SH-SY5Y (cell line): Measurements from ENCODE around the gene MTHFSD.

Experiments used
- GATA2 ChIP-seq: IDR thresholded peaks from 2 replicates; pipeline ENCODE4 v1.6.1; 2011; ENCODE audit warnings: mild to moderate bottlenecking, low read depth, low read length
- GATA3 ChIP-seq: IDR thresholded peaks from 2 replicates; pipeline ENCODE4 v1.6.1; 2011; ENCODE audit warnings: low read depth, mild to moderate bottlenecking, low read length, moderate library complexity

Gene MTHFSD

GRCh38 chr16:86568677-86569623, 13.9 kb upstream of the MTHFSD start:
- no peak for TF ChIP-seq GATA3
- no peak for TF ChIP-seq GATA2

- no peak for TF ChIP-seq GATA3
- TF ChIP-seq GATA2: no peak
Measured at GRCh38 chr16:86567701-86568581, 12.9 kb upstream of the MTHFSD start.

- TF ChIP-seq GATA3 (no peak), GATA2 (no peak)
Measured at GRCh38 chr16:86566966-86567700, 12.1 kb upstream of the MTHFSD start.

- no peak for TF ChIP-seq GATA3
- TF ChIP-seq GATA2: no peak
Measured at GRCh38 chr16:86566601-86566965, 11.5 kb upstream of the MTHFSD start, which contains the start of gene FOXC2. Gene FOXC2 (plus strand): TSS chr16:86566829. CDS start chr16:86567336, 507 bp downstream.

GRCh38 chr16:86565644-86566511, 10.8 kb upstream of the MTHFSD start:
- no peak for TF ChIP-seq GATA2
- TF ChIP-seq GATA3: no peak

- TF ChIP-seq GATA3: no peak
- TF ChIP-seq GATA2: no peak
Measured at GRCh38 chr16:86565181-86565631, 10.2 kb upstream of the MTHFSD start.

GRCh38 chr16:86563469-86564345, 8.7 kb upstream of the MTHFSD start:
- TF ChIP-seq GATA3 (no peak), GATA2 (no peak)

GRCh38 chr16:86562356-86562755, 7.3 kb upstream of the MTHFSD start:
- no peak for TF ChIP-seq GATA2
- TF ChIP-seq GATA3: no peak

GRCh38 chr16:86559802-86560305, 4.8 kb upstream of the MTHFSD start:
- TF ChIP-seq GATA2: no peak
- no peak for TF ChIP-seq GATA3

- TF ChIP-seq GATA3: no peak
Measured at GRCh38 chr16:86558355-86559193, 3.5 kb upstream of the MTHFSD start.

- no peak for TF ChIP-seq GATA3
- no peak for TF ChIP-seq GATA2
Measured at GRCh38 chr16:86557587-86557986, 2.6 kb upstream of the MTHFSD start.

- TF ChIP-seq GATA2 (no peak), GATA3 (no peak)
Measured at GRCh38 chr16:86556576-86556975, 1.5 kb upstream of the MTHFSD start.
